ENCODE measurements around the gene FBXO17. TPM values are rescaled to one million over a fixed set of nuclear protein-coding genes. Genes with fewer than 3 reads are reported as not detected.

Gene FBXO17
- total RNA-seq, 1 experiment from 2014 or later = 5.3 TPM

DNA sequence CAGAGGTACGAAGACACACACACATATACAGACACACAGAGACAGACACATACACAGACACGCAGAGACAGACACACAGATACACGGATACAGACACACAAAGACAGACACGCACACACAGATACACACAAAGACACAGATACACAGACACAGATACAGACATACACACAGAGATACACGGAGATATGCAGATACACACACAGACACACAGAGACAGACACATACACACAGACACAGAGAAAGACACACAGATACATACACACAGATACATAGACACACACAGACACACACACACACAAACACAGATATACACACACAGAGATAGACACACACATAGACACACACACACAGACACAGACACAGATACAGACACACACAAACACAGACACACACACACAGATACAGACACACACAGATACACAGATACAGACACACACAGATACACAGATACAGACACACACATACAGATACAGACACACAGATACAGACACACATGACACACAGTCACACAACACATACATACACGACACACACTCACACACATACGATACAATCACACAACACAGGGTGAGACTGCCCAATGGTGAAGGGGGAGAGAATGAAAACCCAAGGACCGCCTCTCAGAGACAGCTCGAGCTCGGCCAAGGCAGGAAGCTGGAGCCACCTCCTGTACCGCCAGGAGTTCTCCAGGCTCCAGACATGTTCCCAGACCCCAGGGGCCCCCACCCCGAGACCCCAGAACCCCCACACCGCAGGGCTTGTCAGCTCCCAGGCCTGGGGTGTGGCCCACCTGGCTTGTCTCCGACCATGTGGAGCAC lies 54.7 kb downstream of the FBXO17 start:
- no peak overlapping the region for H3K4me3 ChIP-seq
- peaks cover 19% of the 10 kb centered on the region for H3K4me1 ChIP-seq
- H3K27me3 ChIP-seq = no peaks in the 10 kb centered on the region
- H3K27ac ChIP-seq = no peak overlapping the region; the same call in 1 of the 2 replicates
- DNase-seq = no peak
- H3K36me3 ChIP-seq = peaks cover 17% of the 10 kb centered on the region
- no peaks in the 10 kb centered on the region for H3K9me3 ChIP-seq (replicated peaks)

DNA sequence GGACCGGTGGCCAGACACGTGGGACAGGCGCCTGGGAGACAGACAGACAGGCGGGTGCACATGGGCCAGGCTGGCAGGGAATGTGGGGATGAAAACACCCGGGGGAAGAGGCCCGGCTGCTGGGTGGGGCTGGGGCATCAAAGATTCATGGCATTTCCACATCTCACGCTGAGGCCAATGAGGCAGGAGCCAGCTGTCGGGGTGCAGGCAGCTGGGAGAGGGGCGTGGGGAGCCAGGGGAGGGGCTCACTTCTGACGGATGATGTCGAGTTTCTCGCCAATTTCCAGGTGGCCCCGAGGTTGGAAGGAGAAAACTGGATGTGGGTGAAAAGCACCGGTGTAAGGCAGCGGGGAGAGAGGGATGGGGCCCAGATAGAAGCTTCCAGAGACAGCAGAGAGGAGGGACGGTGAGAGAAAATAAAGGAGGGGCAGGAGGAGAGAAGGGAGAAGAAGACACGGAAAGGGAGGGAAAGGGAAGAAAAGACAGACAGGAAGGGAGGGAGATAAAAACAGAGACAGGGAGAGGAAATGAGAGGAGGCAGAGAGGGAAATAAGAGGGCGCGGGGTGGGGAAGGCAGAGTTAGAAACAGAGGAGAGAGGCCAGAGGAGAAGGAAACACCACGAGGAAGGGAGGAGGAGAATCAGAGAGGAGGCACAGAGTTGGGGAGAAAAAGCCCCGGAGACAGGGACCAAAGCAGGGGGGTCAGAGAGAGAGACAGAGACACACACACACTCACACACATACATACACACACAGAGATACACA lies 55.5 kb downstream of the FBXO17 start:
- H3K4me1 ChIP-seq = peaks cover 19% of the 10 kb centered on the region
- H3K36me3 ChIP-seq = peaks cover 12% of the 10 kb centered on the region
- H3K27ac ChIP-seq = peak overlapping the region; percentile 2; the same call in 1 of the 2 replicates
- no peak overlapping the region for H3K4me3 ChIP-seq
- no peaks in the 10 kb centered on the region for H3K27me3 ChIP-seq
- no peaks in the 10 kb centered on the region for H3K9me3 ChIP-seq (replicated peaks)
- DNase-seq = peak; percentile 50 to 54

DNA sequence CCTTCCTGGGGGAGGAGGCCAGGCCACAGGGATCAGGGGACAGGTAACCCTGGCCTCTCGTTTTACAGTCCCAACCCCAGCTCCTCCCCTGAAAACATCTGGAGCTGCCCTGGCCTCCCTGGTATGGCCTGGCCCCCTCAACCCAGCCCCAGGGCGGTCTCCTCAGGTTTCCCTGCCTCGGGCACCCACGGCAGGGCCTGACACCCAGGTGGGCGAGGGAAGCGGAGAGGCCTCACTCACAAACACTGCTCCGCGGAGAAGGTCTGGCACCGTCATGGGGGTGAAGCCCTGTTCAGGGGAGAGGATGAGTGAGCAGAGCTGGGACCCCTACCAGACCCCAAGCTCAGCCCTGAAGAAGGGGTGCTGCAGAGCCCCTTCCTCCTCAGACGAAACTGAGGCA lies 57.0 kb downstream of the FBXO17 start:
- no peak for DNase-seq
- H3K4me3 ChIP-seq = no peak overlapping the region
- H3K4me1 ChIP-seq = peaks cover 19% of the 10 kb centered on the region
- H3K27me3 ChIP-seq = no peaks in the 10 kb centered on the region
- H3K27ac ChIP-seq = no peak overlapping the region
- H3K36me3 ChIP-seq = 0 out of 2 replicates have a peak, but pooled peaks cover 2% of the 10 kb centered on the region
- no peaks in the 10 kb centered on the region for H3K9me3 ChIP-seq (replicated peaks)

DNA sequence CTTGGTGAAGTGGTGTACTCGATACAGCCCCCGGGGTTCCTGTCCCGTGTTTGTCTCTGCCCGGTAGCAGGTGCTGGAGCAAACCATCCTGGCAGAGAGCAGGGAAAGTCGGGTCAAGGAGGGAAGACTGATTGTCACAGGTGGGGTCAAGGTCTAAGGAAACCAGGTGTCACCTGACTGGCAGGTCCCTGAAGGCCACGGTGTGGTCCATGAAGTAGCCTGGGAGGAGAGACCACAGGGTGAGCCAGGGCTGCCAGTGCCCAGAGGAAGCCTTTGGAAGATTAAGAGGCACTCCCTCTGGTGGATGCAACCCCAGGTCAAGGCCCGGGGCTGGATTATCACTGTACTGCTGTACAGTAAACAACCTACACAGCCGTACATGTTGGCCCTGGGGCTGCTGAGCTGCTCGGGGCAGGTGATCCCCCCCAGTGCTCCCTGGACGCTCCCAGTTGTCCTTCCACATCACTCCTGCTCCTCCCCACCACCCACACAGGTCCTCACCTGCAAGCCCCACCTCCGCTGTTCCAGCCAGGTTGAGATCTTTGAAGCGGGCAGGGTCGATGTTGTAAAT lies 57.5 kb downstream of the FBXO17 start:
- no peak overlapping the region for H3K27ac ChIP-seq
- DNase-seq = peak; percentile 69 to 74
- no peaks in the 10 kb centered on the region for H3K36me3 ChIP-seq

DNA sequence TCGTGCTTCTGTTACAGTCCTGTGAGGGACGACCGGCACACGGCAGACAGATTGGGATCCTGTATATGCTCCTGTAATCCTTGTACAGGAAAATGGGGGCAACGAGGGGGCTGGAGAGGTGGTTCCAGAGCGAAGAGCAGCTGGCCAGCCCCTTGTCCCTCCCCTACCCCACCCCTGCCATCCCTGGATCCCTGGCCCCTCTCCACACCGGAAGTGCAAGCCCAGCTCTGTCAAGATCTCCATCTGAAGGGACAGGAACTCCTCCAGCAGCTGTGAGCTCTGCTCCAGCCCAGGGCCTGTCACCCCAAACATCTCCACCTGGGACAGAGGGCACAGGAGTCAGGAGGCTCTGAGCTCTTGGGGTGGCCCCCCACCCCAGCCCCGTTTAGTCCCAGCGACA lies 58.0 kb downstream of the FBXO17 start:
- peak; percentile 47 to 51 for DNase-seq
- no peaks in the 10 kb centered on the region for H3K9me3 ChIP-seq (replicated peaks)
- H3K4me1 ChIP-seq = peaks cover 22% of the 10 kb centered on the region
- H3K4me3 ChIP-seq = no peak overlapping the region
- no peaks in the 10 kb centered on the region for H3K27me3 ChIP-seq
- H3K36me3 ChIP-seq = no peaks in the 10 kb centered on the region
- H3K27ac ChIP-seq = no peak overlapping the region

More for the DNA sequence above, 57.5 kb downstream of the FBXO17 start:
- H3K27me3 ChIP-seq = no peaks in the 10 kb centered on the region
- H3K4me1 ChIP-seq = peaks cover 20% of the 10 kb centered on the region
- no peaks in the 10 kb centered on the region for H3K9me3 ChIP-seq (replicated peaks)
- no peak overlapping the region for H3K4me3 ChIP-seq

DNA sequence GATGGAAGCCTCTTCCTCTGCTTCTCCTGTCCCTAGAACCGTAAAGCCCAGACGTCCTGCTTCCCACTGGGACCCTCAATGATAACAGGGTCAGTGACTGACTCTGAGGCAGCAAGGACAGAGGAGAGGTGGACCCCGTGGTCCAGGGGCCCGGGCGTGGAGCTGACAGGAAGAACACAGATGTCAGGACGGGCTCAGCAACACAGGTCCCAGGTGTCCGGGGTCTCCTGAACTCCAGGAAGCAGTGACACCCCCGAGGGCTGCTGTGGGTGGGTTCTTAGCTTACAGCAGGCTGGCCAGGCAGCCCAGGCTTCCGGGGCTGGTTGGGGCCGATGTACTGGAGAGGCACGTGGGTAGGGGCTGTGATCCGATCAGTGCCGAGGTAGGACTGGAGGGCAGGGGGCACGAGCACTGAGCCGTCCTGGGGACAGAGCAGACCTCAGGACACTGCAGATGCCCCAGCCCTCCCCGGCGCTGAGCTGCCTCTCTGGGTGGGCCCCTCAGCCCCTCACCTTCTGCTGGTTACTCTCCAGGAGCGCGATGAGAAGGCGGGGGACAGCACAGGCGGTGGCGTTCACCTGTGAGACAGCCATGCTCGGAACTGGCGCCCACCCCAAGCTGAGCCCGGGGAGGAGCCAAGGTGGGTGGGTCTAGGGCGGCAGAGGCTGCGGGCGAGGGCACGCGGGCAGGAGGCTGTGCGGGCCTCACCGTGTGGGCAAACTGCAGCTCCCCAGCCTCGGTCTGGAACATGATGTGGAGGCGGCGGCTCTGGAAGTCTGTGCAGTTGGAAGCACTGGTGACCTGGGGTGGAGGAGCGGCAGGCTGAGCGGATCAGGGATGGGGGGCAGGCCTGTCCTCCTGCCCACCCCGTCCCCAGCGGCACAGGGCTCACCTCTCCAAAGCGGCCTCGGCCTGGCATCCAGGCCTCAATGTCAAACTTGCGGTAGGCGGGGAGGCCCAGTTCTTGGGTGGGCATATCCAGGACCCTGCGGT lies 59.9 kb downstream of the FBXO17 start:
- Histone ChIP-seq H3K9me3 (replicated peaks) (no peaks in the 10 kb centered on the region), H3K27ac (no peak overlapping the region), H3K4me1 (peaks cover 26% of the 10 kb centered on the region), H3K36me3 (no peaks in the 10 kb centered on the region), H3K4me3 (no peak overlapping the region), H3K27me3 (no peaks in the 10 kb centered on the region)
- DNase-seq = no peak

DNA sequence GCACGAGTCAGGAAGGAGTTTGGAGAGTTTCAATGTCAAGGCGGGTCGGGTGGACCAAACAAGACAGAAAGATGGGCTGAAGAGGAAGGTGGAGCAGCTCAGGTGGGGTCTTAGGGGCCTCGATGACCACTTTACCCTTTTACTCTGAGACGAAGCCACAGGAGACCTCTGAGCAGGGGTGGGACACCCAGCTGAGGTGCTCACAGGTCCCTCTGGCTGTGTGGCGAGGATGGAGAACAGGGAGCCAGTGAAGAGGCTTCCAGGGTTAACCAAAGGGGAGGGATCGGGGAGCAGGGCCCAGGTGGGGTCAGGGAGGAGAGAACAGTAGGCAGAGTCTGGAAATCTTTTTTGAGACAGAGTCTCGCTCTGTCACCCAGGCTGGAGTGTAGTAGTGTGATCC lies 61.6 kb downstream of the FBXO17 start:
- DNase-seq = no peak

DNA sequence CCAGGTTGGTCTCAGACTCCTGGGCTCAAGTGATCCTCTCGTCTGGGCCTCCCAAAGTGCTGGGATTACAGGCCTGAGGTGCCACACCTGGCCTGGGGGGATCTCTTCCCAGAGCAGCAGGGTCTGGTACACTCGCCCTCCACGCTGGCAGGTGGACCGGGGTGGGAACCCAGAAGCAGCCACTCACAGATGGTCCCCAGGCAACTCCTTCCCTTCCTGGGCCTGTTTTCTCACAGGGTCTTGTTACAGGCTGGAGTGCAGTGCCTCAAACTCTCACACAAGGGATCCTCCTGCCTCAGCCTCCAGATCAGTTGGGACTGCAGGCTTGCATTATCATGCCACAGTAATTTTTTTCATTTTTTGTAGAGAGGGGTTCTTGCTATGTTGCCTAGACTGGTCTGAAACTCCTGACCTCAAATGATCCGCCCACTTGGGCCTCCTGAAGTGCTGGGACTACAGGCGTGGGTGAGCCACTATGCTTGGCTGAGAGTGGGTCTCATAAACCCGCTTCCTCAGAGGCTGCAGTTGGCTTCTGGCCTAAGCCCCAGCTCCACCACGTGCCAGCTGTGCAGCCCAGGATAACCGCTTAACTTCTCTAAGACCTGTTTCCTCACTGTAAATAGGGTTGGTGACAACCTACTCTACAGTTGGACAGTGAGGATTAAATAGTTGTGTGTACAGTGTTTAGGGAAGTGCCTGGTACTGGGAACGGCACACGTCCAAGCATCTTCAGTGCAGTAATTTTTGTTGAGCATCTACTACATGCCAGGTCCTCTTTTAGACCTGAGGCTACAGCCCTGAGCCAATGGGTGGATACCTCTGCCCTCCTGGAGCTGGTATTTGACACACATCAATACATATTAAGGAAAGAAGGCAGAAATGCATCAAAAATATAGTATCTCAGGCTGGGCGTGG lies 62.7 kb downstream of the FBXO17 start:
- no peak overlapping the region for H3K27ac ChIP-seq
- H3K4me3 ChIP-seq = no peak overlapping the region
- H3K9me3 ChIP-seq (replicated peaks) = no peaks in the 10 kb centered on the region
- no peaks in the 10 kb centered on the region for H3K27me3 ChIP-seq
- peaks cover 5% of the 10 kb centered on the region for H3K36me3 ChIP-seq
- peak; percentile 47 to 66 for DNase-seq
- peaks cover 13% of the 10 kb centered on the region for H3K4me1 ChIP-seq

More for the DNA sequence above, 61.6 kb downstream of the FBXO17 start:
- no peak overlapping the region for H3K4me3 ChIP-seq
- H3K4me1 ChIP-seq = peaks cover 17% of the 10 kb centered on the region
- no peaks in the 10 kb centered on the region for H3K27me3 ChIP-seq
- H3K9me3 ChIP-seq (replicated peaks) = no peaks in the 10 kb centered on the region
- H3K36me3 ChIP-seq = no peaks in the 10 kb centered on the region; the same call in 1 of the 2 replicates
- H3K27ac ChIP-seq = no peak overlapping the region

DNA sequence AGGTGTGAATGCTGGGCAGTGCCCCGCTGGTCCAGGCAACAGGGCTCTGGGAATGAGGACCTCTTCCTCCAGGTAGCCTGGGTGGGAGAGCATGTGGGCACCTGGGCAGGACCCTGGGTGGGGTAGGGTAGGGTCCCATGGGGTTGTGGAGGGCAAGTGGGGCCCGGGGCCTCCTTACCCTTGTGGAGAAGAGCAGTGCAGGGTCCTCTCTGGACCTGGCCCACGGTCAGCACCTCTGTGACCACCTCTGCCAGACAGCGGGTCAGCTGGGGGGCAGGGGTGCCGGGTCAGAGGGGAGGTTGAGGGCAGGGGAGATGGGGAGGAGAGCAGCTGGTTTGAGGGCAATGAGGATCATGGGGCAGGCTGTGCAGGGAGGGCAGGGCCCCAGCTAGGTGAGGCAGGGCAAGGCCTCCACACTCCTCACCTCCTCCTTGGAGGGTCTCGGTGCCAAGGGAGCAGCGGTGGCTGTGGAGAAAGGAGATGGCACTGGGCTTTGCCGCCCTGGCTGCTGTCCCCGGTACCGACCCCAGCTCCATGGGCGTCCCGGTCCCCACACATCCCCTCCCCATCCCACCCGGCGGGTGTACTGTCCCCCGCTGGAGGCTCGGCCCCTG lies 64.0 kb downstream of the FBXO17 start:
- no peak overlapping the region for H3K4me3 ChIP-seq
- H3K36me3 ChIP-seq = peaks cover 19% of the 10 kb centered on the region
- DNase-seq = no peak
- H3K4me1 ChIP-seq = peaks cover 7% of the 10 kb centered on the region; the same call in 1 of the 2 replicates
- no peaks in the 10 kb centered on the region for H3K27me3 ChIP-seq
- H3K9me3 ChIP-seq (replicated peaks) = no peaks in the 10 kb centered on the region
- no peak overlapping the region for H3K27ac ChIP-seq

DNA sequence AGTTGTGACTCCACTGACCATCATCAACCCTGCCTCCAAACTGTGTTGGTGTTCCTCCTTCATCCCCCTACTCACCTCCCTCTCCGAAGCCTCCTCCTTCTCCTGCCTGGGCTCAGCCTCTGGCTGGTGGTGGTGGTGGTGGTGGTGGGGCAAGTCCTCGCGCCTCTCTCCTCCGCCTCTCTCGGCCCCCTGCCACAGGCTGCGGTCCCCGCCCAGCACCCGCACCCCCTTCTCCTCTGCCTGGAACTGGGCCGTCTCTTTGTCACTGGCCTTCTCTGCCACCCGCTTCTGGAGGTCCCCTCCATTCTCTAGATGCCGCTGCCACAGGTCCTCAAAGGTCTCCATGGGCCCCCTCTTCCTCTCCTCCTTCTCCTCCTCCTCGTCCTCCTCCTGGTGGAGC lies 65.1 kb downstream of the FBXO17 start:
- Histone ChIP-seq H3K36me3 (peaks cover 29% of the 10 kb centered on the region), H3K27ac (no peak overlapping the region), H3K27me3 (no peaks in the 10 kb centered on the region), H3K4me3 (no peak overlapping the region), H3K9me3 (replicated peaks) (no peaks in the 10 kb centered on the region), H3K4me1 (peaks cover 7% of the 10 kb centered on the region; the same call in 1 of the 2 replicates)
- no peak for DNase-seq

DNA sequence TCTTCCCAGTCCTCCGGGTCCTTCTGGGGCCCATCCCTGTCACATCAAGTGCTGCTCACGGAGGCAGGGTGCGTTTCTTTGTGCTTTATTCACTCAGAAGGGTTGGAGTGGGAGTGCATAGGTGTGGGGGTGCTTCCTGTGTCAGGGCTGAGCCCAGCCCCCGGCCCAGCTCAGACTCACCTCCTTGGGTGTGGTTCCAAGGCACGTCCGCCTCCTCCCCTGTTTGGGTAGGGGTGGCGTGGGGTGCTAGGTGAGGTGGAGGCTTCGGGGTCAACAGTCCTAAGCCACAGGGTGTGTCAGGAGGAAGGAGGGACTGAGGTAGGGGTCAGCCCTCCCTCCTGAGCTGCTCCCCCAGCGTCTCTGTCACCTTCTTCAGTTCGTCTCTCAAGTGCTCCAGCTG lies 66.6 kb downstream of the FBXO17 start:
- H3K4me3 ChIP-seq = no peak overlapping the region
- H3K9me3 ChIP-seq (replicated peaks) = no peaks in the 10 kb centered on the region
- no peaks in the 10 kb centered on the region for H3K27me3 ChIP-seq
- peaks cover 40% of the 10 kb centered on the region for H3K36me3 ChIP-seq
- H3K27ac ChIP-seq = no peak overlapping the region
- H3K4me1 ChIP-seq = peaks cover 7% of the 10 kb centered on the region; the same call in 1 of the 2 replicates
- no peak for DNase-seq

DNA sequence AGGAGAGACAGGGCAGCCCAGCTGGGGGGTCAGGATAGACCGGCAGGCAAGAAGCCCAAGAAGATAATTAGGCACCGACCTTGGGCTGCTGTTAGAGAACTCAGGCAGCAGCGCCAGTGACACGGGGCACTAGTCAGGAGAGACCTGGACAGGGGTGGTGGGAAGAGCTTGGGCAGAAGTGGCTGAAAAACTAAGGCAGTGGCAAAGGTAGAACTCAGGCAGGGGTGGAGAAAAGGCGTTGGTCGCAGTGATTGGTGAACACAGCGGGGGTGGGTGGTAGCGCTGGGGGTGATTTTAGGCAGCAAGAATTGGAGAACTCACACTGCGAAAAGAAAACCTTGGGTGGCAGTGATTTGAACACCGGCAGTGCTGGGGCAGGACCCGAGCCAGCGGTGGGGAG lies 67.9 kb downstream of the FBXO17 start:
- Histone ChIP-seq H3K27ac (no peak overlapping the region), H3K9me3 (replicated peaks) (no peaks in the 10 kb centered on the region), H3K27me3 (no peaks in the 10 kb centered on the region), H3K36me3 (peaks cover 40% of the 10 kb centered on the region), H3K4me3 (no peak overlapping the region), H3K4me1 (peaks cover 4% of the 10 kb centered on the region; the same call in 1 of the 2 replicates)
- DNase-seq = no peak

DNA sequence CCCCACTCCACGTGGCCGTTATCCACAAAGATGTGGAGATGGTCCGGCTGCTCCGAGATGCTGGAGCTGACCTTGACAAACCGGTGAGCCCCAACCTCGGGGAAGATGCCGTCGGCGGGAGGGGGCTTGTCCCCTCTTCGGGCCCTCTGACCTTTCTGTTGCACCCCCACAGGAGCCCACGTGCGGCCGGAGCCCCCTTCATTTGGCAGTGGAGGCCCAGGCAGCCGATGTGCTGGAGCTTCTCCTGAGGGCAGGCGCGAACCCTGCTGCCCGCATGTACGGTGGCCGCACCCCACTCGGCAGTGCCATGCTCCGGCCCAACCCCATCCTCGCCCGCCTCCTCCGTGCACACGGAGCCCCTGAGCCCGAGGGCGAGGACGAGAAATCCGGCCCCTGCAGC lies 68.3 kb downstream of the FBXO17 start:
- no peak overlapping the region for H3K4me3 ChIP-seq
- H3K27me3 ChIP-seq = no peaks in the 10 kb centered on the region
- H3K4me1 ChIP-seq = peaks cover 4% of the 10 kb centered on the region; the same call in 1 of the 2 replicates
- H3K9me3 ChIP-seq (replicated peaks) = no peaks in the 10 kb centered on the region
- no peak overlapping the region for H3K27ac ChIP-seq
- H3K36me3 ChIP-seq = peaks cover 40% of the 10 kb centered on the region
- no peak for DNase-seq

Measured in SJCRH30 (cell line).